WTC11 (cell line): ENCODE data around the gene TOR4A. TPM values are rescaled to one million over a fixed set of nuclear protein-coding genes. Genes with fewer than 3 reads are reported as not detected.

Source experiments
- ATAC-seq: fragments of 200-7000 bp; cut with Tn5 transposase; 2 replicates; pipeline ENCODE4 v1.10.0; 2021; ENCODE audit warnings: mild to moderate bottlenecking, moderate library complexity
- Bru-seq: library from RNA; stranded (reverse); fragments of 400-500 nt; gene quantifications from one replicate; lab custom pipeline; 2021; lab: Mats Ljungman, UMichigan
- CTCF ChIA-PET: fragments of 300-600 bp; sonication (Branson Sonifier 250); formaldehyde crosslinking; loops from one replicate; lab custom pipeline; 2021; ENCODE audit warnings: antibody characterized with exemption; lab: Charles Lee
- POLR2A ChIA-PET: fragments of 350-600 bp; sonication (Branson Sonifier 250); formaldehyde crosslinking; loops from one replicate; lab custom pipeline; 2021; ENCODE audit warnings: antibody characterized with exemption; lab: Charles Lee
- DNase-seq: peaks from one replicate; pipeline ENCODE4 v3.0.0; 2021; ENCODE audit warnings: low spot score
- H3K27ac Mint-ChIP-seq: 2 replicates; pipeline ENCODE4 v1.8.0; 2021; ENCODE audit warnings: mixed read lengths
- H3K27me3 Mint-ChIP-seq: 2 replicates; pipeline ENCODE4 v1.8.0; 2021; ENCODE audit warnings: low read depth, mild to moderate bottlenecking, moderate library complexity, mixed read lengths
- H3K36me3 Mint-ChIP-seq: 2 replicates; pipeline ENCODE4 v1.8.0; 2021; ENCODE audit warnings: mixed read lengths
- H3K4me1 Mint-ChIP-seq: 2 replicates; pipeline ENCODE4 v1.8.0; 2022; ENCODE audit warnings: mixed read lengths
- H3K4me3 Mint-ChIP-seq: 2 replicates; pipeline ENCODE4 v1.8.0; 2021; ENCODE audit warnings: mild to moderate bottlenecking, moderate library complexity, mixed read lengths
- H3K9me3 Mint-ChIP-seq: 2 replicates; pipeline ENCODE4 v1.8.0; 2021; ENCODE audit warnings: mixed read lengths
- ATF1 ChIP-seq: sonication (generic); formaldehyde crosslinking; IDR thresholded peaks from 2 replicates; pipeline ENCODE4 v1.8.1; 2023; ENCODE audit warnings: mild to moderate bottlenecking, moderate library complexity, missing genetic modification reagents
- ATF6 ChIP-seq: sonication (generic); formaldehyde crosslinking; IDR thresholded peaks from 2 replicates; pipeline ENCODE4 v1.8.1; 2023; ENCODE audit warnings: mild to moderate bottlenecking, missing genetic modification reagents
- E2F5 ChIP-seq: sonication (generic); formaldehyde crosslinking; IDR thresholded peaks from 2 replicates; pipeline ENCODE4 v1.8.1; 2022; ENCODE audit warnings: mild to moderate bottlenecking, moderate library complexity, missing genetic modification reagents
- ETV6 ChIP-seq: sonication (generic); formaldehyde crosslinking; IDR thresholded peaks from 2 replicates; pipeline ENCODE4 v1.8.1; 2022; ENCODE audit warnings: mild to moderate bottlenecking, missing genetic modification reagents
- FOXP1 ChIP-seq: sonication (generic); formaldehyde crosslinking; IDR thresholded peaks from 2 replicates; pipeline ENCODE4 v1.8.0; 2022; ENCODE audit warnings: missing genetic modification reagents, mild to moderate bottlenecking, moderate library complexity, borderline replicate concordance
- GABPB1 ChIP-seq: sonication (generic); formaldehyde crosslinking; IDR thresholded peaks from 2 replicates; pipeline ENCODE4 v1.8.1; 2023; ENCODE audit warnings: mild to moderate bottlenecking, missing genetic modification reagents
- HMGXB4 ChIP-seq: sonication (generic); formaldehyde crosslinking; IDR thresholded peaks from 2 replicates; pipeline ENCODE4 v1.8.1; 2023; ENCODE audit warnings: mild to moderate bottlenecking, moderate library complexity, missing genetic modification reagents
- MAX ChIP-seq: sonication (generic); formaldehyde crosslinking; IDR thresholded peaks from 2 replicates; pipeline ENCODE4 v1.8.0; 2022; ENCODE audit warnings: mild to moderate bottlenecking, missing genetic modification reagents
- NFYB ChIP-seq: sonication (generic); formaldehyde crosslinking; conservative IDR thresholded peaks from 2 replicates; pipeline ENCODE4 v1.8.0; 2022; ENCODE audit warnings: low read depth, missing genetic modification reagents
- RELA ChIP-seq: sonication (generic); formaldehyde crosslinking; IDR thresholded peaks from 2 replicates; pipeline ENCODE4 v1.8.1; 2022; ENCODE audit warnings: missing genetic modification reagents, mild to moderate bottlenecking, borderline replicate concordance
- SP1 ChIP-seq: sonication (generic); formaldehyde crosslinking; conservative IDR thresholded peaks from 2 replicates; pipeline ENCODE4 v1.8.1; 2022; ENCODE audit warnings: missing genetic modification reagents
- ZNF232 ChIP-seq: sonication (generic); formaldehyde crosslinking; IDR thresholded peaks from 2 replicates; pipeline ENCODE4 v1.8.0; 2022; ENCODE audit warnings: mild to moderate bottlenecking, missing genetic modification reagents
- ZNF423 ChIP-seq: fragments of 250-450 bp; sonication (Bioruptor Pico); IDR thresholded peaks from 2 replicates; pipeline ENCODE4 v2.1.2; 2022; ENCODE audit warnings: mild to moderate bottlenecking, moderate library complexity
- ZNF425 ChIP-seq: fragments of 250-450 bp; sonication (Bioruptor Pico); conservative IDR thresholded peaks from 2 replicates; pipeline ENCODE4 v1.9.0; 2021; ENCODE audit warnings: mild to moderate bottlenecking
- long read RNA-seq, 3 experiments: library from RNA in 1 of 3; library from capped mRNA in 1 of 3; library from polyadenylated mRNA in 1 of 3; unstranded in 2 of 3; stranded (forward) in 1 of 3; transcript quantifications; one replicate each; pipeline ENCODE4 v2.0.0, GENCODE V29; 2021
- total RNA-seq: library from RNA; stranded (reverse); gene quantifications from 3 replicates; pipeline ENCODE4 v1.2.3, GENCODE V29; 2021

Gene TOR4A
- total RNA-seq (7.3 to 11.8 TPM (median 11.3 TPM) in 3 replicates), Bru-seq, nascent RNA (percentile 41 among the genes with signal in this experiment)
- long read RNA-seq, experiment 1, full-length matches to known transcripts = 16 of 20 reads
- long read RNA-seq, experiment 1, partial matches to known transcripts = 4 of 20 reads
- long read RNA-seq, experiment 1, other reads (novel, unspliced or antisense) = 0 of 20 reads
- long read RNA-seq, experiment 2, full-length matches to known transcripts = 3 of 18 reads
- long read RNA-seq, experiment 2, partial matches to known transcripts = 14 of 18 reads
- long read RNA-seq, experiment 2, other reads (novel, unspliced or antisense) = 1 of 18 reads
- long read RNA-seq, experiment 3 = 0 reads

GRCh38 chr9:137277329-137278041, at the start of gene TOR4A:
Gene TOR4A, plus strand, starts transcription at chr9:137277726. Its CDS starts 964 bp downstream, at chr9:137278690.
- H3K36me3 Mint-ChIP-seq = no peaks in the 10 kb centered on the region
- POLR2A ChIA-PET = interaction anchor here (0.7 to 2.0 kb wide), 5 partner anchors 26 to 38 kb away, joined by 3 to 12 read pairs (median 4); partner anchors contain the start of gene TUBB4B
- peaks cover 25% of the 10 kb centered on the region for H3K4me1 Mint-ChIP-seq
- H3K27me3 Mint-ChIP-seq = peaks cover 8% of the 10 kb centered on the region
- TF ChIP-seq ZNF425 (CRISPR knock-in tag) (no peak), ATF1 (CRISPR knock-in tag) (no peak), ZNF423 (CRISPR knock-in tag) (peak; percentile 83), E2F5 (peak; percentile 78; the same call in 1 of the 2 replicates), ETV6 (CRISPR knock-in tag) (peak; percentile 92; the same call in 1 of the 2 replicates), RELA (CRISPR knock-in tag) (peak; percentile 20; the same call in 1 of the 2 replicates), FOXP1 (CRISPR knock-in tag) (peak; percentile 76; the same call in 1 of the 2 replicates), ZNF232 (CRISPR knock-in tag) (no peak), HMGXB4 (CRISPR knock-in tag) (peak; percentile 84; the same call in 1 of the 2 replicates), NFYB (CRISPR knock-in tag) (no peak), SP1 (CRISPR knock-in tag) (peak; percentile 44; the same call in 1 of the 2 replicates), MAX (peak; percentile 12; the same call in 1 of the 2 replicates), ATF6 (CRISPR knock-in tag) (no peak), GABPB1 (peak; percentile 48)
- TF ChIP-seq, all 79 proteins: peak for 9
- ATAC-seq = peak; percentile 36
- Mint-ChIP-seq H3K27ac (peak within 1 kb of the TSS; percentile 90), H3K4me3 (peak within 1 kb of the TSS; percentile 62), H3K9me3 (no peaks in the 10 kb centered on the region)
- DNase-seq = peak; percentile 76
- CTCF ChIA-PET = interaction anchor here (0.6 to 2.7 kb wide), 24 partner anchors 9 to 258 kb away, joined by 3 to 30 read pairs (median 4); partner anchors contain the start of genes ENTPD8, EXD3, NELFB and NOXA1
